Lower leg skin (tissue), 3 donors: ENCODE results near the gene NAALADL2.

Source experiments
- CTCF ChIP-seq, 3 donors: fragments of 450-650 bp; IDR thresholded peaks; one replicate each; pipeline ENCODE4 v1.5.1; 2016; ENCODE audit warnings: antibody characterized with exemption in 3 of 3, mild to moderate bottlenecking in 3 of 3, moderate library complexity in 2 of 3
- POLR2A ChIP-seq, 2 donors: fragments of 450-650 bp; IDR thresholded peaks; one replicate each; pipeline ENCODE4 v1.6.1; 2016 to 2017; ENCODE audit warnings: antibody characterized with exemption in 2 of 2, mild to moderate bottlenecking in 1 of 2, moderate library complexity in 1 of 2

- TF ChIP-seq POLR2A (IDR thresholded peaks at IDR 0.05) (no peak), CTCF (IDR thresholded peaks at IDR 0.05) (no peak)
These were observed 25.8 kb downstream of the NAALADL2 start for GRCh38 chr3:174884776-174885568.
